Measurements from ENCODE around the gene CLSTN1. TPM values are rescaled to one million over a fixed set of nuclear protein-coding genes. Genes with fewer than 3 reads are reported as not detected.

Gene CLSTN1
- total and polyA plus RNA-seq, 4 donors: 3.1 to 13.4 (median 8.8) TPM

- Histone ChIP-seq H3K36me3 (ENCODE audit: control insufficient read depth in 4 of 4, insufficient read depth in 3 of 4, low read depth in 1 of 4, low read length in 3 of 4) (no peaks in the 10 kb centered on the region), H3K9ac (ENCODE audit: low read depth in 1 of 2, low read length in 2 of 2) (no peak overlapping the region), H3K27ac (ENCODE audit: low read depth in 1 of 2, low read length in 2 of 2) (no peak overlapping the region), H3K9me3 (ENCODE audit: control insufficient read depth in 4 of 4, low read length in 3 of 4) (no peaks in the 10 kb centered on the region), H3K4me1 (ENCODE audit: control insufficient read depth in 4 of 4, insufficient read depth in 4 of 4, low read length in 3 of 4) (peaks cover 8 to 24% (median 17%) of the 10 kb centered on the region in 4 donors), H3K4me3 (ENCODE audit: low read depth in 1 of 3, low read length in 3 of 3) (no peak overlapping the region), H3K27me3 (ENCODE audit: control insufficient read depth in 4 of 4, insufficient read depth in 4 of 4, low read length in 3 of 4) (no peaks in the 10 kb centered on the region)
- DNase-seq (ENCODE audit: low spot score): no peak
- TF ChIP-seq MAX (IDR thresholded peaks at IDR 0.05): no peak
- TF ChIP-seq FOXA2 (IDR thresholded peaks at IDR 0.05): no peak
- TF ChIP-seq, protein P1, sequence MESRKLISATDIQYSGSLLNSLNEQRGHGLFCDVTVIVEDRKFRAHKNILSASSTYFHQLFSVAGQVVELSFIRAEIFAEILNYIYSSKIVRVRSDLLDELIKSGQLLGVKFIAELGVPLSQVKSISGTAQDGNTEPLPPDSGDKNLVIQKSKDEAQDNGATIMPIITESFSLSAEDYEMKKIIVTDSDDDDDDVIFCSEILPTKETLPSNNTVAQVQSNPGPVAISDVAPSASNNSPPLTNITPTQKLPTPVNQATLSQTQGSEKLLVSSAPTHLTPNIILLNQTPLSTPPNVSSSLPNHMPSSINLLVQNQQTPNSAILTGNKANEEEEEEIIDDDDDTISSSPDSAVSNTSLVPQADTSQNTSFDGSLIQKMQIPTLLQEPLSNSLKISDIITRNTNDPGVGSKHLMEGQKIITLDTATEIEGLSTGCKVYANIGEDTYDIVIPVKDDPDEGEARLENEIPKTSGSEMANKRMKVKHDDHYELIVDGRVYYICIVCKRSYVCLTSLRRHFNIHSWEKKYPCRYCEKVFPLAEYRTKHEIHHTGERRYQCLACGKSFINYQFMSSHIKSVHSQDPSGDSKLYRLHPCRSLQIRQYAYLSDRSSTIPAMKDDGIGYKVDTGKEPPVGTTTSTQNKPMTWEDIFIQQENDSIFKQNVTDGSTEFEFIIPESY (IDR thresholded peaks at IDR 0.05): no peak
- TF ChIP-seq RAD21 (IDR thresholded peaks at IDR 0.05): no peak
- TF ChIP-seq ATF3 (IDR thresholded peaks at IDR 0.05): no peak
- TF ChIP-seq, protein P2, sequence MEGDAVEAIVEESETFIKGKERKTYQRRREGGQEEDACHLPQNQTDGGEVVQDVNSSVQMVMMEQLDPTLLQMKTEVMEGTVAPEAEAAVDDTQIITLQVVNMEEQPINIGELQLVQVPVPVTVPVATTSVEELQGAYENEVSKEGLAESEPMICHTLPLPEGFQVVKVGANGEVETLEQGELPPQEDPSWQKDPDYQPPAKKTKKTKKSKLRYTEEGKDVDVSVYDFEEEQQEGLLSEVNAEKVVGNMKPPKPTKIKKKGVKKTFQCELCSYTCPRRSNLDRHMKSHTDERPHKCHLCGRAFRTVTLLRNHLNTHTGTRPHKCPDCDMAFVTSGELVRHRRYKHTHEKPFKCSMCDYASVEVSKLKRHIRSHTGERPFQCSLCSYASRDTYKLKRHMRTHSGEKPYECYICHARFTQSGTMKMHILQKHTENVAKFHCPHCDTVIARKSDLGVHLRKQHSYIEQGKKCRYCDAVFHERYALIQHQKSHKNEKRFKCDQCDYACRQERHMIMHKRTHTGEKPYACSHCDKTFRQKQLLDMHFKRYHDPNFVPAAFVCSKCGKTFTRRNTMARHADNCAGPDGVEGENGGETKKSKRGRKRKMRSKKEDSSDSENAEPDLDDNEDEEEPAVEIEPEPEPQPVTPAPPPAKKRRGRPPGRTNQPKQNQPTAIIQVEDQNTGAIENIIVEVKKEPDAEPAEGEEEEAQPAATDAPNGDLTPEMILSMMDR (IDR thresholded peaks at IDR 0.05; ENCODE audit: low read depth, low read length, missing input control): no peak
- no peak for TF ChIP-seq RXRA (IDR thresholded peaks at IDR 0.05)
- no peak for TF ChIP-seq TAF1 (conservative IDR thresholded peaks at IDR 0.05)
- no peak for TF ChIP-seq FOXA1 (IDR thresholded peaks at IDR 0.05)
- TF ChIP-seq YY1 (IDR thresholded peaks at IDR 0.05): no peak
- TF ChIP-seq NR2F2 (IDR thresholded peaks at IDR 0.05): no peak
- TF ChIP-seq GABPA (IDR thresholded peaks at IDR 0.05 in 1 of 2, conservative IDR thresholded peaks at IDR 0.05 in 1 of 2): no peak
- no peak for TF ChIP-seq JUND (IDR thresholded peaks at IDR 0.05)
- TF ChIP-seq HNF4G (IDR thresholded peaks at IDR 0.05): no peak
- no peak for TF ChIP-seq HNF4A (conservative IDR thresholded peaks at IDR 0.05)
- TF ChIP-seq EGR1 (IDR thresholded peaks at IDR 0.05; ENCODE audit: low read depth in 2 of 2): no peak
- no peak for TF ChIP-seq SP1 (IDR thresholded peaks at IDR 0.05)
- WGBS: 100% methylated on average over 1 of the region's 1 CpG
These were observed 139.0 kb downstream of the CLSTN1 start for GRCh38 chr1:9684801-9685200.

GRCh38 chr1:9680828-9681227 is 142.9 kb downstream of the CLSTN1 start:
- Histone ChIP-seq H3K27me3 (ENCODE audit: control insufficient read depth in 4 of 4, insufficient read depth in 4 of 4, low read length in 3 of 4) (no peaks in the 10 kb centered on the region), H3K27ac (ENCODE audit: low read depth in 1 of 2, low read length in 2 of 2) (no peak overlapping the region), H3K9ac (ENCODE audit: low read depth in 1 of 2, low read length in 2 of 2) (no peak overlapping the region), H3K4me1 (ENCODE audit: control insufficient read depth in 4 of 4, insufficient read depth in 4 of 4, low read length in 3 of 4) (peaks cover 0 to 2% (median 0%) of the 10 kb centered on the region in 4 donors), H3K36me3 (ENCODE audit: control insufficient read depth in 4 of 4, insufficient read depth in 3 of 4, low read depth in 1 of 4, low read length in 3 of 4) (no peaks in the 10 kb centered on the region), H3K9me3 (ENCODE audit: control insufficient read depth in 4 of 4, low read length in 3 of 4) (no peaks in the 10 kb centered on the region), H3K4me3 (ENCODE audit: low read depth in 1 of 3, low read length in 3 of 3) (no peak overlapping the region)
- DNase-seq (ENCODE audit: low spot score): no peak
- TF ChIP-seq RAD21 (IDR thresholded peaks at IDR 0.05): no peak
- WGBS: 90% methylated on average over 6 of the region's 6 CpGs

All from liver (tissue), 9 donors.